Activated T-cell treated with anti-CD3 and anti-CD28 coated beads, Interleukin-2, amount 50 U/mL, for 24 hours (primary cell): ENCODE measurements around the gene WDR43.
"Not testable (repeated sequence)": the region's sequence is repeated elsewhere in the genome, so short reads cannot be mapped to it uniquely, and the experiment has no call there.

Experiments used
- DNase-seq: peaks from one replicate; pipeline ENCODE4 v3.0.0-alpha.2; 2020
- H3K27ac Mint-ChIP-seq: 2 replicates; pipeline ENCODE4 v1.8.0; 2020; ENCODE audit warnings: mild to moderate bottlenecking, mixed read lengths
- H3K27me3 Mint-ChIP-seq: 2 replicates; pipeline ENCODE4 v1.8.0; 2020; ENCODE audit warnings: mixed read lengths
- H3K36me3 Mint-ChIP-seq: 2 replicates; pipeline ENCODE4 v1.8.0; 2020; ENCODE audit warnings: low read depth, mixed read lengths
- H3K4me1 Mint-ChIP-seq: 2 replicates; pipeline ENCODE4 v1.8.0; 2020; ENCODE audit warnings: low read depth, mixed read lengths
- H3K4me3 Mint-ChIP-seq: 2 replicates; pipeline ENCODE4 v1.8.0; 2020; ENCODE audit warnings: mild to moderate bottlenecking, moderate library complexity, mixed read lengths
- H3K9me3 Mint-ChIP-seq: 2 replicates; pipeline ENCODE4 v1.8.0; 2020; ENCODE audit warnings: mixed read lengths

WDR43 gene

DNA sequence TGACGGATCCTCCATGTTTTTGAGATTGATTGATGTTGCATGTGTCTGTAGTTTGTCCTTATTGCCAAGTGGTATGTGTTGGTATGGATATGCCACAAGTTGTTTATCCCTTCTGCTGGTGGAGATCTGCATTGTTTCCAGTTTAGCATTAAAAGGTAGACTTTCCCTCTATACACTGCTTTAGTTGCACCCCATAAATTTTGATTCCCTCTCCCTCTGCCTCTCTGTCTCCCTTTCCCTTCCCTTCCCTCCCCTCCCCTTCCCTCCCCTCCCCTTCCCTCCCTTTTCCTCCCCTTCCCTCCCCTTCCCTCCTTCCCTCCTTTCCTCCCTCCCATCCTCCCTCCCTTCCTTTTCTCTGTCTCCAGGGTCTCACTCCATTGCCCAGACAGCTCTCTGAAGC lies 68.0 kb downstream of the WDR43 start:
- Mint-ChIP-seq H3K9me3 (no peaks in the 10 kb centered on the region), H3K27me3 (no peaks in the 10 kb centered on the region), H3K36me3 (no peaks in the 10 kb centered on the region), H3K4me1 (peaks cover 2% of the 10 kb centered on the region), H3K27ac (no peak overlapping the region), H3K4me3 (no peak overlapping the region)
- no peak for DNase-seq

DNA sequence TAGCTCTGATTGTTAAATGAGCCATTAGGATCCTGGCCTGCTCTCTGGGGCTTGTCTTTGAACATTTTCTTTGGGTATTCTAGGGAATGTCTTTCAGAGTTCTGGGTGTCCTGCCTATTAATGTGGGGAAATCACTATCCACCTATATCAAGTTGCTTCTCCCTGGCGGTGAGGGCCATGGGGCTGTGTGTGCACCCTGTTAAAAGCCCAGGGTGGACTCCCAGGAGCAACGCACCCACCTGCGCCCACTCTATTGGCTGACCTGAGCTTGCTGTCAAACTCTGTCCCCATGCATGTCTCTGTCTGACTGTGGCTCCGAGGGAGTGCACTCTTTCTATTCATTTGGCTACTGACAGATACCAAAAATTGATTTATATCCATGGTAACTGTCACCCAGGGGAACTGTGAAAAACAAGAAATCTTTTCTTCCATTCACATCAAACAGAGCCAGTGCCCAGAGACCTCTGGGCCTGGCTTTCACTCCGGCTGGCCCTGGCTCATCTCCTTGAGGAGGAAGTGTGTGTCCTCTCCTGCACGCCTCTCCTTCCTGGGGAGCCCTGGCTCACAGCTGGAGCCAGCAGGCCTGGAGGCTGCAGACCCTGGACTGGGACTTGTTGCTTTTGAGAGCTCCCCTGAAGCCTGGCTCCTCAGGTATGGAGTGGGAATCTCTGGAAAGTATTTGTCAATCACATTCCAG lies 76.1 kb downstream of the WDR43 start:
- Mint-ChIP-seq H3K9me3 (no peaks in the 10 kb centered on the region), H3K27ac (no peak overlapping the region), H3K36me3 (no peaks in the 10 kb centered on the region), H3K27me3 (no peaks in the 10 kb centered on the region), H3K4me1 (peaks cover 6% of the 10 kb centered on the region), H3K4me3 (no peak overlapping the region)
- no peak for DNase-seq

DNA sequence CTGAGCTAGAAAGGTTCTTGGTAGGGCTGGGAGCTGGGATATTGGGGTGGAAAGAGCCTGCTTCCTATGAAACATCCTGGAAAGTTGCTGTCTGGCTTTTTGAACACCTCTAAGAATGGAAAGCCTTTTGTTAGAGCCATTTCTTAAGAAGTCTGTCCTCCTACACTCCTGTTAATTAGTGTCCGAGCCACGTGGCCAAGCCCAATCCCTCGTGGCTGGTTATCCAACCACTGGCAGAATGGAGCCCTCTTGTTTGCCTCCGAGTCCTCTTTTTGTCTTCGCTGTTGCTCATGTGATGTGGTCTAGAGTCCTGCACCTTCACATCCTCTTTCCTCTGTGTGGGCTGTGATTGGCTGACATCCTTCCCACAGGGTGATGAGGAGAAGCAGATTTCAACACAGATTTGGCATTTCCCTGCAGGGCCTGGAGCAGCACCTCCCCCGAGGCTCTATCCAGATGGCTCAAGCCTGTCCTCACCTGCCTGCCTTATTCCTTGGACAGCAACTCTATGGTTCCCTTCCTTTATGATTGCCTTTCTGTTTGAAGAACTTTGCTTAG lies 78.4 kb downstream of the WDR43 start:
- no peaks in the 10 kb centered on the region for H3K9me3 Mint-ChIP-seq
- DNase-seq: no peak
- H3K4me3 Mint-ChIP-seq: no peak overlapping the region
- H3K36me3 Mint-ChIP-seq: no peaks in the 10 kb centered on the region
- no peaks in the 10 kb centered on the region for H3K27me3 Mint-ChIP-seq
- peaks cover 6% of the 10 kb centered on the region for H3K4me1 Mint-ChIP-seq
- no peak overlapping the region for H3K27ac Mint-ChIP-seq

DNA sequence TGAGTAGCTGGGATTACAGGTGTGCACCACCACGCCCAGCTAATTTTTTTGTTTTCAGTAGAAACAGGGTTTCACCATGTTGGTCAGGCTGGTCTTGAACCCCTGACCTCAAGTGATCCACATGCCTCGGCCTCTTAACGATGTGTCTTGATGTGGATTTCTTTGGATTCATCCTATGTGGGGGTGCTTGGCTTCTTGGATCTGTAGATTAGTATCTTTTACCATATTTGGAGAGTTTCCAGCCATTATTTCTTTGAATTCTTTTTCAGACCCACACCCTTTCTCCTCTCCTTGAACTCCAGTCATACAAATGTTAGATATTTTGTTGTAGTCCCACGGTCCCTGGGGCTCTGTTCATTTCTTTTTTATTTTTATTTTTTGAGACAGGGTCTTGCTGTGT lies 79.8 kb downstream of the WDR43 start:
- no peaks in the 10 kb centered on the region for H3K27me3 Mint-ChIP-seq

DNA sequence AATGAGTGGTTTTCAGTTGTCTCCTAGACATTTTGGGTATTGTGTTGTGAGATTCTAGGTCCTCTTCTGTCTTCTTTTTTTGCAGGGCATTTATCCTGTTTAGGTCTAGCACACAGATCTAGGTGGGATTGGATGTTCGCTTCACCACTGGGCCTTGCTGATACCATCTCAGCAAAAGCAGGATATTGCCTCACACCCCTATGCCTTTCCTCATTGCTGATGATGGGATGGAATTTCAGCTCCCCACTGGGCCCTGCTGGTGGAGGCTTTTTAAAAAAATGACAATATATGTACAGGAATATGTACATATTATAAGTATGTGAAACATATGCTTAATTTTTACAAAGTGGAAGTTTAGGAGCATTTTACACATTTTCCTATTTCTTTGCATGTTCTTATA lies 81.2 kb downstream of the WDR43 start:
- no peaks in the 10 kb centered on the region for H3K36me3 Mint-ChIP-seq
- H3K27ac Mint-ChIP-seq: no peak overlapping the region
- H3K27me3 Mint-ChIP-seq: no peaks in the 10 kb centered on the region
- H3K9me3 Mint-ChIP-seq: no peaks in the 10 kb centered on the region
- H3K4me1 Mint-ChIP-seq: peaks cover 6% of the 10 kb centered on the region
- DNase-seq: no peak
- no peak overlapping the region for H3K4me3 Mint-ChIP-seq

More for the DNA sequence above, 79.8 kb downstream of the WDR43 start:
- DNase-seq: no peak
- H3K27ac Mint-ChIP-seq: no peak overlapping the region
- H3K36me3 Mint-ChIP-seq: no peaks in the 10 kb centered on the region
- no peak overlapping the region for H3K4me3 Mint-ChIP-seq
- H3K4me1 Mint-ChIP-seq: peaks cover 6% of the 10 kb centered on the region
- no peaks in the 10 kb centered on the region for H3K9me3 Mint-ChIP-seq

DNA sequence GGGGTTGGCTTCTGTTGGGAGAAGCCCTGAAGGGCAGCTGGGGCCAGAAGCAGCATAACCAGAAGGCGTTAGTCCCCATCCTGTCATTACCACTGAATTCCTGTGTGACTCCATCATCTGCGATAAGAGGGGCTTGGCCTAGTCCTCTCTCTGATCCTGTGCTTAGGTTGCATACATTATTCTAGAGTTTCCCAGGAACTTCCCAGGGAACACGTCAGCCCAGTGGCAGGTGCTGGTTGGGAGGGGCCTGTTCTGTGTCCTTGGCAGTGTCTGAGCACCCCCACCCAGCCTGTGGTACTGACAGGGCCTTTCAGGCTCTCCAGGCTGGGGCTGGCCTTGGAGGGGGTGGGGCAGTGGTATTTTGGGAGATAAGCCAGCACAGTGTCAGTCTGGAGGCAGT lies 82.1 kb downstream of the WDR43 start:
- H3K4me3 Mint-ChIP-seq: no peak overlapping the region
- no peaks in the 10 kb centered on the region for H3K36me3 Mint-ChIP-seq
- H3K4me1 Mint-ChIP-seq: peaks cover 6% of the 10 kb centered on the region
- no peak for DNase-seq
- no peak overlapping the region for H3K27ac Mint-ChIP-seq
- H3K9me3 Mint-ChIP-seq: no peaks in the 10 kb centered on the region
- H3K27me3 Mint-ChIP-seq: no peaks in the 10 kb centered on the region

DNA sequence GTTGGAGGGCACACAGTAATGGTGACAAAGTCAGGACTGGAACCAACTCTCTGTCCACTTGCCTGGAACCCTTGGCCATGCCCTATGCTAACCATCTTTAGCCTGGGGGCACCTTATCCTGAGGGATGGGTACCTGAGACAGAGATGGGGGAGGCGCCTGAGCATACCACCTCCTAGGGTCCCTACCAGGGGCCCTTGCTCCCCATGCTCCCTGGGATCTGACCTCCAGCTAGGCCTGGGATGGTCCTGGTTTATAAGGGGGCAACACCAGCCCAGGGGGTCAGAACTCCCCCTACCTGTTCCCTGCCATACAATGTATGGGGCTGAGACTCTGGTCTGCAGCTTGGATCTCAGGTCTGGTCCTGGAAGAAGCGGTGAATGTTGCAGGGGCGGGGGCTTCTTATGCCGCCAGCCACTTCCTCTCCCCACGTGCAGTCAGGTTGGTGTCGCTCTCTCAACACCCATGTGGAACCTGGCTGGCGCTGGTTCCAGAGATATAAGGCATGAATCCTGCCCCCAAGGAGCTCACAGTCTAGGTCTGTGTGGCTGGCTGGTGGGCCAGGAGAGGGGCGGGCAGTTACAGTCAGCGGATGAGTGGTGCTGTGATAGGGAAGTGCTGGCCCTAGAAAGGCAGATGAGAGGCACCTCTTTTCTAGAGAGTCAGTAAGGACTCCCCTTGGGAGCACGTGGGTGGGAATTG lies 82.9 kb downstream of the WDR43 start:
- H3K4me1 Mint-ChIP-seq: peaks cover 6% of the 10 kb centered on the region
- H3K36me3 Mint-ChIP-seq: no peaks in the 10 kb centered on the region
- no peak for DNase-seq
- H3K9me3 Mint-ChIP-seq: no peaks in the 10 kb centered on the region
- no peak overlapping the region for H3K4me3 Mint-ChIP-seq
- H3K27ac Mint-ChIP-seq: no peak overlapping the region
- no peaks in the 10 kb centered on the region for H3K27me3 Mint-ChIP-seq

DNA sequence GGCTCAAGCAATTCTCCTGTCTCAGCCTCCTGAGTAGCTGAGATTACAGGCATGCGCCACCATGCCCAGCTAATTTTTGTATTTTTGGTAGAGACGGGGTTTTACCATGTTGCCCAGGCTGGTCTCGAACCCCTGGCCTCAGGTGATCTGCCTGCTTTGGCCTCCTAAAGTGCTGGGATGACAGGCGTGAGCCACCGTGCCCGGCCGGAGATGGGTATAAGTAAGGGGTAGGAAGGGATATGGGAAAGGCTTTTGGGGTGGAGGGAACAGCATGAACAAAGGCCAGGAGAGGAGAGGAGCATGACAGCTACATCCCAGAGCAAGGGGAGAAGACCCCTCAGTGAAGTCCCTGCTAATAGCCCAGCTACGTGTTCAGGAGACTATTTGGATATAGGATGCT lies 83.5 kb downstream of the WDR43 start:
- H3K36me3 Mint-ChIP-seq, DNase-seq, H3K4me1 Mint-ChIP-seq, H3K27ac Mint-ChIP-seq, H3K9me3 Mint-ChIP-seq, H3K27me3 Mint-ChIP-seq, H3K4me3 Mint-ChIP-seq: not testable (repeated sequence)

DNA sequence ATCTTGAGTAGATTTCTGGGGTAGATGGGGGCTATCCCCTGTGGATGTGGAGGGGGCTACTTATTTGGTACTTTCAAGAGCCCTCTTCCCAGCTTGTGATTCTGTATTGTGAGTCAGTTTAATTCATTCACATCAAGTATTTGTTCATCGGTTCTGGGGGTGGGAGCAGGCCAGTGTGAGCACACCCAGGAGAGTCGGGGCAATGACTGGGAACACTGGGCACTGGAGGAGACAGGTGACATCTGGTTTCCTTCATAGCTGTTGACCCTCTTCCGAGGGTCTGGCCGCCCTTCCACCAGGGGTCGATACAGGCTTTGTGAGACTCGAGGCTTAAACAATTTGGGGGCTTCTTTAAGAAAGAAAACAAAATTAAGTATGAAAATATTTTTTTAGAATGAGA lies 84.1 kb downstream of the WDR43 start:
- H3K36me3 Mint-ChIP-seq: no peaks in the 10 kb centered on the region
- H3K4me3 Mint-ChIP-seq: no peak overlapping the region
- no peaks in the 10 kb centered on the region for H3K9me3 Mint-ChIP-seq
- H3K4me1 Mint-ChIP-seq: no peaks in the 10 kb centered on the region
- H3K27ac Mint-ChIP-seq: no peak overlapping the region
- no peaks in the 10 kb centered on the region for H3K27me3 Mint-ChIP-seq
- DNase-seq: no peak

DNA sequence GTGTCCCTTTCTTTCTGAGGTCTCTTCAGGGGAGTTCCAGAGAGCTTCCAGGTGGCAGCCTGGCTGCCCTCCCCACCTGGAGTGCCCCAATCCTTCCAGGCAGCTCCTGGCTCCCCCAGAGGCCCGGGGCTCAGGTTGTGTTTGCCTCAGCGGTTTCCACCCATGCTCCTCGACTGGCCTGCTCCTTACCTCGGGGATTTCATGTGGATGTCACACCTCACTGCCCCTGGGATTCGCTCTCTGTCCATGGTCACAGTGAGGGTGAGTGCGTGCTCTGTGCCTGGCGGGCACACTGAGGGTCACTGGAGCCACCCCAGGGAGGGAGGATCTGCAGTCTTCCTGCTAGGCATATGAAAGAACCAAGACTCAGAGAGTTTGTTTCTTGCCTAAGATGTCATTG lies 84.6 kb downstream of the WDR43 start:
- no peaks in the 10 kb centered on the region for H3K4me1 Mint-ChIP-seq

DNA sequence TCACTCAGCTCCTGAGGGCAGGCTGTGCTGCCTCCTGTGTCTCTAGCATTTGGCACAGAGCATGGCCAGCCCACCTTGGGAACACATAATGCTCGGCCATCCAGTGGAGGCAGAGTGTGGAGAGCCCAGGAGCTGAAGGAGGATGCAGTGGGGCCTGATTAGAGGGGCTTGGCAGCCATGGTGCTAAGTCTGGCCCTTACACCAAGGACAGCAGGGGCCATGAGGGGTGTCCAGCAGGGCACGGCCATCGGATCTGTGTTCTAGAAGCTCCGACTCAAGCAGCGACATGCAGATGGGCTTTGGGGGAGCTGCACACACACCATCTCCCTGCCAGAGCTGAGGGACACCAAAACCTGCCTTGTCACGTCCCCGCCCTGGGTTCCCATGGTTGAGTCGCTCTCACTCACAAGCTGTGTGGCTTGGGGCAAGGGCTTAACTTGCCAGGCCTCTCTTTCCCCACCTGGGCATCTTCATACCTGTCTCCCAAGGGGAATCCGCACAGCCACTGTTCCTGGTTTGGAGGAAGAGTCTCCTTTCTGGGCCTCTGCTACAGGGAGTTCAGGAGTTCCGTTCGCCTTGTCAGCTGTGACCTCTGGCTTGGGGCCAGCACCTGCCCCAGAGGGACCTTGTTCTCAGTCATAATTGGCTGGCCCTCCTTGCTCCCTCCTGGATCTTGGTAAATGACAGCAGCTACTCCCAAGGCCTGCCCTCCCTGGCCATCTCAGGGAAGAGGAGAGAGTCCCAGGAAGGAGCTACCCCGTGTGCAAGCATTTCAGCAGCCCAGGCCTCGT lies 85.3 kb downstream of the WDR43 start:
- no peak for DNase-seq
- H3K4me1 Mint-ChIP-seq: no peaks in the 10 kb centered on the region
- H3K27me3 Mint-ChIP-seq: no peaks in the 10 kb centered on the region
- H3K36me3 Mint-ChIP-seq: no peaks in the 10 kb centered on the region
- no peak overlapping the region for H3K27ac Mint-ChIP-seq
- no peak overlapping the region for H3K4me3 Mint-ChIP-seq
- H3K9me3 Mint-ChIP-seq: no peaks in the 10 kb centered on the region

More for the DNA sequence above, 84.6 kb downstream of the WDR43 start:
- DNase-seq: no peak
- H3K36me3 Mint-ChIP-seq: no peaks in the 10 kb centered on the region
- H3K27ac Mint-ChIP-seq: no peak overlapping the region
- H3K4me3 Mint-ChIP-seq: no peak overlapping the region
- H3K9me3 Mint-ChIP-seq: no peaks in the 10 kb centered on the region
- H3K27me3 Mint-ChIP-seq: no peaks in the 10 kb centered on the region

DNA sequence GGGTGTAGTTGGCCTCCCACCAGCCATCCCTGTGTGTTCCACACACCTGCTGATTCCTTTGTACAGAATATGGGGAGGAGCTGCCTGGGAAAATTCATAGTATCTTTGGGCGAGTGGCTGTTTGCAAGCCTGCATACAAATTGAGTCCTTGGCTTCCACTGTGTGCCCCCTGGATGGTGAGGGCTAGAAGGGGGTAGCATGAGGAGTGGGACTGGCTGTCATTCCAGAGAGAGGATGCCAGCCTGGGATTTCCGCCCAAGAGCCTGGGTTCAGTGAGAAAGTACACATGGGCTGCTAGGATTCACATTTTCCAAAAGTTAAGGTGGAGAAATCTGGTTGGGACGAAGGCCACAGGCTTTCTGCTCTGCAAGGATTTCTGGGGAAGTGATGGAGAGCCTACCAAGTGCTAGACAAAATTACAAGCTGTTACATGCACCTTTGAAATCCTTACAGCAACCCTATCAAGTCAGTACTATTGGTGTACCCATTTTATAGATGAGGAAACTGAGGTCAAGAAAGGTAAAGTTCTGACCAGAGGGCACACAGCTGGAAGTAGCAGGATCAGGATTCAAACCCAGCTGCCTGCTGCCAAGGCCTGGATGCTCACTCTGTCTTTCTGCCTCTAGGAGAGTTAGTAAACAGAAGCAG lies 86.0 kb downstream of the WDR43 start:
- DNase-seq: no peak
- no peak overlapping the region for H3K27ac Mint-ChIP-seq
- H3K36me3 Mint-ChIP-seq: no peaks in the 10 kb centered on the region
- H3K27me3 Mint-ChIP-seq: no peaks in the 10 kb centered on the region
- H3K9me3 Mint-ChIP-seq: no peaks in the 10 kb centered on the region
- H3K4me3 Mint-ChIP-seq: no peak overlapping the region
- no peaks in the 10 kb centered on the region for H3K4me1 Mint-ChIP-seq

DNA sequence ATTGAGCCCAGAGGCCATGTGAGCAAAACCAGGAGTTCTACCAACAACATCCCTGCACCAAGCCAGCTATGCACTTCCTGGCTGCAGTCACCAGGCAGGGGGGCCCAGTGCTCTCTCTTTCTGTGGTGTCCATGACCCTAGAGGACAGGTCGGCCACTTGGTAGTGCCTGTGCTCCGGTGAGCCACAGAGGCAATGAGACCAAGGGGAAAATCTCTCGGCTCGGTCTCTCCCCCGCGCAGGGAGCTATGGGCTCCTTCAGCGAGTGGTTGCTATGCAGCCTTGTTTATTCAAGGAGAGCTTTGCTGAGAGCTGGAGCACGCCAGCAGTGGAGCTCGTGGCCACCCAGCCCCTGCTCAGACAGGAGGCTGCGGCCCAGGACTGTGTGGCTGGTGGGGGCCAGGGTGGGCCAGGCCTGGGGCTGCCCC lies 86.6 kb downstream of the WDR43 start, which contains the start of gene TOGARAM2:
TOGARAM2 (plus strand) TSS at position 283 of the 426 bp plus-strand sequence. CDS start 13,537 bp downstream, outside the sequence.
- DNase-seq: no peak
- no peaks in the 10 kb centered on the region for H3K27me3 Mint-ChIP-seq
- no peaks in the 10 kb centered on the region for H3K4me1 Mint-ChIP-seq
- no peaks in the 10 kb centered on the region for H3K36me3 Mint-ChIP-seq
- no peak within 1 kb of the TSS for H3K4me3 Mint-ChIP-seq
- H3K9me3 Mint-ChIP-seq: no peaks in the 10 kb centered on the region
- no peak within 1 kb of the TSS for H3K27ac Mint-ChIP-seq

DNA sequence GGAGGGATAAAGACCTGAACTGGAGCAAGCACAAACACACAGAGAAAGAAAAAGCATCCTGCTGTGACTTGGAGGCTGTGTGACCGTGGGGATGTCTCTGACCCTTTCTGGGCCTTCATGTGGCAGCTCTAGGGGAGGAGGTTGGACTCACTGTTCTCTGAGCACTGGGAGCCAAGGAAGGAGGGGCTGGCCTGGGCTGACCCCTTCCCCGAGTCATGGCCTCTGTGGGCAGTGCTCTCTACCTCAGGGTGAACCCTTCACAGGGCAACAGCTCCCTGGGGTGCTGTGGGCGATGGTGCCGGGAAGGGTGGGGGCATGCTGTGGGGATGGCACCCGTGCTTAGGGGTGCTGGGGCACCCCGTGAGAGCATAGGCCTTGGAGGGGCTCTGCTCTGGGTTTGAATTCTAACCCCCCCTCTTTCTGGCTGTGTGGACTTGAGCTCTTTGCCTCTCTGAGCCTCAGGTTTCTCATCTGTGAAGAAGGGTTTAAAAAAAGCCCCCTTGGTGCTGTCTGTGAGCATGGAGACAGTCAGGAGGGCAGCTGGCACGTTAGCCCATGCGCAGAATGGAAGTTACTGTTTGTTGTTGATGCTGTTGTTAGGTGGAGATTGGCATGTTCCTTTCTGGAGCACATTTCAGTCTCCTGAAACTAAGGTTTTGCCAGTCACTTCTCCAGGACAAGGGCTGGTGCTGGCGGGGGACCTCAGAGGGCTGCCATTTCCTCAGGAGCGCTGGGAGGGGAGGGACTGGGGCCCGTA lies 87.3 kb downstream of the WDR43 start:
- DNase-seq: no peak
- Mint-ChIP-seq H3K4me1 (no peaks in the 10 kb centered on the region), H3K27ac (no peak overlapping the region), H3K27me3 (no peaks in the 10 kb centered on the region), H3K4me3 (no peak overlapping the region), H3K36me3 (no peaks in the 10 kb centered on the region), H3K9me3 (no peaks in the 10 kb centered on the region)
